IPS-NIHi11 (cell line): ENCODE measurements around the gene TMEM63B.
"Not testable (repeated sequence)": the region's sequence is repeated elsewhere in the genome, so short reads cannot be mapped to it uniquely, and the experiment has no call there.

Experiments used
- DNase-seq: peaks from one replicate; pipeline ENCODE4 v3.0.0; 2012; ENCODE audit warnings: mixed read lengths, low spot score

TMEM63B gene

GRCh38 chr6:44094403-44095242 is 32.7 kb upstream of the TMEM63B start:
- no peak for DNase-seq

GRCh38 chr6:44095243-44095623 is 32.1 kb upstream of the TMEM63B start:
- not testable (repeated sequence) for DNase-seq

GRCh38 chr6:44096612-44097011 is 30.7 kb upstream of the TMEM63B start:
- DNase-seq: peak; percentile 84

DNA sequence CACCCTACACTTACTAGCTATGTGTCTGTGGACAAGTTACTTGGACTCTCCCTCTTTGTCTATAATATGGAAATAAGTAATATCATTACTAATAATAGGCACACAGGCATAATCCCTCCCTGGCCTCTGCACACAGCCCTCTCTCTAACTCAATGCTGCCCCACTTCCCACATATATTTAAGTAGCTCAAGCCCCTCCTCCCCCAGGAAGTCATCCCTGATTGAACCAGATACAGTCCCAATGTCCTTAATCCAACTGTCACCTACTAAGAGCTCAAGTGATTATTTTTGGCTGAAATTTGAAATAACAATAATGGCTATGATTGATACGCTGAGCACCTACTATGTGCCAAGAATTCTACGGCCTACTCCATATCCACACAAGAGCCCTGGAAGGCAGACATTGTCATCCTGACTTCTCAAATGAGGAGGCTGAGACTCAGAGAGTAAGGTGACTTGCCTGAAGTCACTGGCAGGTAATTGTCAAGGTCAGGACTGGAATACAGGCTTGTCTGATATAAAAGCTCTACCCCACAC is 29.5 kb upstream of the TMEM63B start:
- no peak for DNase-seq

GRCh38 chr6:44099192-44099591 is 28.2 kb upstream of the TMEM63B start:
- DNase-seq: no peak

DNA sequence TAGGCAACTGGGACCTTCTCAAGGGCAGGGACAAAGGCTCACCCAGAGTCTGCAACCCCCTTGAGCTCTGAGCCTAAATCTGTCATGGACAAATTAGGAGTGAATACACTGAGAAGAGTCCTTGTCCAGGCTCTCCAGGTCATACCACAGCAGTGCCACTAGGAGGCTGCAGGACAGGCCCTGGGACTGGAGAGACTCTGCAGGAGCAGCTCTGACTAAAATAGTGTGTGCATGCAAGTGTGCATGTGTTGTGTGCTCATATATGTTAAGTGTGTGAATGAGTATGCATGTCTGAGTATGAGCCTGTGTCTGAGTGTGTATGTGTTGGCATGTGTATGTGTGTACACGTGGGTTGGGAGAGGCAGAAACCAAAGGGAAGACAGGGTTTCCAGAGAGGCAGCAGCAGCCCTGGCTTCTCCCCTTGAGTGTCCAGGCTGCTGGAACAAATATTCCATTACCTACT is 27.2 kb upstream of the TMEM63B start:
- peak; percentile 59 for DNase-seq

- DNase-seq: no peak
Observed at GRCh38 chr6:44101832-44102231, 25.5 kb upstream of the TMEM63B start.

DNA sequence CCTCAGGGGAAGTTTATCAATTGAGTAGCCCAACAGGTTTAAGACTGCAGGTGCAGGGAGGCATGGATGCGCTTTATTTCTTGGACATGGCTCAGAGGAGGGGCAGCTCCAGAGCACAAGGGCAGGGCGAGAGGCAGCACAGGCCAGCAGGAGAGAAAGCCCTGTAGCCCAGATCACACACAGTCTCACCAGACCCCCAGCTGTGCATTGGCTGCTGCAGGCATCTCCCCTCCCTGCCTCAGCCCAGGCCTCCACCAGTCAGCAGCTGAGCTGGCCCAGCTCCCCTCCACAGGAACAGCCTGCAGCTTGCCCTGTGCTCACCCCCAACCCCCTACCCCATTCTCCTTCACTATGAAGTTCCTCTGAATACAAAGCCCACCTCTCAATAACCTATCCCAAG is 24.8 kb upstream of the TMEM63B start:
- peak; percentile 69 for DNase-seq

- DNase-seq: no peak
Observed at GRCh38 chr6:44104481-44105021, 22.8 kb upstream of the TMEM63B start.

DNA sequence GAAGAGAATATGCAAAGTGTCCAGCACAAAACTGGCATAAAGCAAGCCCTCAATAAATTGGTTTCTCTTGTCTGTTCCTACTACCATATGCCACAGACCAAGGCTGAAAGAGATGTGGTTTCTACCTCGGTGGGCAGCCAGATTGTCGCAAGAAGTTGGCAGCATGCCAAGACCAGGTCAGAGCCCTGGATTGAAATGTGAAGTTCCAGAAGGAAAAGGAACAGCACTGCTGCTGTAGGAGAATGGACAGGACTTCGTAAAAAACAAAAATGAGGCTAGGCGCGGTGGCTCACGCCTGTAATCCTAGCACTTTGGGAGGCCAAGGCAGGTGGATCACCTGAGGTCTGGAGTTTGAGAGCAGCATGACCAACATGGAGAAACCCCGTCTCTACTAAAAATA is 22.2 kb upstream of the TMEM63B start:
- DNase-seq: no peak

DNA sequence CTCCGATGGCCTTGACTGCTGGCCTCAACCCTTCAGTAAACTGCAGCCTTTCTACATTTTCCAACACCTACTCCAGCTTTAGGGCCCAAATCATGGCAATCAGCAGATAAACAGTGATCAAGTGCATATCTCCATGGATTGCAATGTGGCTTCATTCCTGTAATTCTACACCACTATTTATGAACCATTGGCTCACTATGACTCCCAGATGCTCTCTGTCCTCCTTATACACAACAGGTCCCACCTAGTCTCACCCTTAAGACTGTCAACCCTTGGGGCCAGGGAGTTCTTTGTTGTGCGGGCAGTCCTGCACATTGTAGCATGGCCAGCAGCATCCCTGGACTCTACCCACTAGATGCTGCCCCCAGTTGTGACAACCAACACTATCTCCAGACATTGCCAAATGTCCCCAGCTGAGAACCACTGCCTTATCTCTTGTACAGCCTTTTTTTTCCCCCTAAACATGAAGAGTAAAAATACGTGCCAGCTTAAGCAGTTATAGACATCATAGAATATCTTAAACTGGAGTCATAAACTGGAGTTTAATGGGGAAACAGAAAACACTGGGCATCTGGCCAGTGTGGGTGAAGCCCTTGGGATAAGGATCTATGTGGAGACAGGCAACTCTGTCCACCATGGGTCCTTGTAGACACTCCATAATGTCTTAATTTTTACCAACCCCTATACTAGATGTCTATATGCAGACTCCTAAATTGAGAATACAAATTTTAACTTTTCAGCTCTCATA is 21.2 kb upstream of the TMEM63B start:
- no peak for DNase-seq

DNA sequence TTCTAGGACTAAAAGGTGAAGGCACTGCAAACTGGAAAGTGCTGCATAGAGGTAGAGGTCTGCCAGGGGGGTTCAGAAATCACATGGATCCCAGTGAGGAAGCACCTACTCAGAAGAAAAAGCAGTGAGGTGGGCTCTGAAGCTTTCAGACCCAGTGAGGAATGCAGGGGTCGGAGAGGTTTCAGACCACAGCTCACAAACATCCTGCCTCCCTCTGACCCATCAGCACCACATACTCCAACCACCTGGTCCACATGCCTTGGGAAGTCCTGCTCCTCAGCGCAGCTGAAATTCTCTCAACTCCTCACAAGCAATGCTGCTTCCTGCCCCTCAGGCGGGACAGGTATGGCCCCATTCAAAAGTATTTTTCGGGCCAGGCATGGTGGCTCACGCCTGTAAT is 20.3 kb upstream of the TMEM63B start:
- DNase-seq: no peak

GRCh38 chr6:44108471-44108870 is 18.9 kb upstream of the TMEM63B start:
- DNase-seq: no peak

DNA sequence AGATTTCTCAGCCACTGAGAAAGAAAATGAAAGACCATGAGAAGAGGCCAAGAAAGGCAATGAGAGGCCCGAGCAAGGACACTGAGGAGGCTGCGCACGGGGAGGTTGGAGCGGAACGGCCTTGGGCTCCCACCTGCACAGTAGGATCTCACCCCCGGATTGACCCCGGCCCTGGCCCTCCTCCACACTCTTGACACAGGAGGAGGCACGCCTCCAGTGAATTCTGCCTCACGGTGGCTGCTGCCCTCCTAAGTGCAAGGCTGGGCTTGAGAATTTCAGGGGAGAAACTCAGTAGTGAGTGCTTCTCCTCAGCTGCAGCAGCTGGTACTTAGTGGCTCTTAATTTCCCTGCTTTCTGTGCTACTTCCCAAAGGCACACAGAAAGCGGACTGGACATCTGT is 18.1 kb upstream of the TMEM63B start:
- no peak for DNase-seq

GRCh38 chr6:44110005-44110676 is 17.2 kb upstream of the TMEM63B start:
- no peak for DNase-seq

DNA sequence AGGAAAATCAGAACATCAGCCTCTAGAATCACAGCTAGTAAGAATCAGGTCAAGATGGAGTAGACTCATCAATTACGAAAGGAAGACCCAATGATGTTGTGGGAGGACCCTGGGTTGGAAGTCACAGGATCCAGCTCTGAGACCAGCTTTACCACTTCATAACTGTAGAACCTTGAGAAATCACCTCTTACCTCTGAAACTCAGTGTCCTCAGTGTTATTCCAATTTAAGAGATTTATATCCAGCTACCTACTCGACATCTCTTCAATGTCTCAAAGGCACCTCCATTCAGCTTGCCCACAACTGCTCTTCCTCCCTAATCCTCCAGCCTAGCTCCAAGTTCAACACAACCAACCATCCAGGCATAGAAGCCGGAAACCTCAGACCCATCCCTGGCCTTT is 16.4 kb upstream of the TMEM63B start:
- DNase-seq: no peak

DNA sequence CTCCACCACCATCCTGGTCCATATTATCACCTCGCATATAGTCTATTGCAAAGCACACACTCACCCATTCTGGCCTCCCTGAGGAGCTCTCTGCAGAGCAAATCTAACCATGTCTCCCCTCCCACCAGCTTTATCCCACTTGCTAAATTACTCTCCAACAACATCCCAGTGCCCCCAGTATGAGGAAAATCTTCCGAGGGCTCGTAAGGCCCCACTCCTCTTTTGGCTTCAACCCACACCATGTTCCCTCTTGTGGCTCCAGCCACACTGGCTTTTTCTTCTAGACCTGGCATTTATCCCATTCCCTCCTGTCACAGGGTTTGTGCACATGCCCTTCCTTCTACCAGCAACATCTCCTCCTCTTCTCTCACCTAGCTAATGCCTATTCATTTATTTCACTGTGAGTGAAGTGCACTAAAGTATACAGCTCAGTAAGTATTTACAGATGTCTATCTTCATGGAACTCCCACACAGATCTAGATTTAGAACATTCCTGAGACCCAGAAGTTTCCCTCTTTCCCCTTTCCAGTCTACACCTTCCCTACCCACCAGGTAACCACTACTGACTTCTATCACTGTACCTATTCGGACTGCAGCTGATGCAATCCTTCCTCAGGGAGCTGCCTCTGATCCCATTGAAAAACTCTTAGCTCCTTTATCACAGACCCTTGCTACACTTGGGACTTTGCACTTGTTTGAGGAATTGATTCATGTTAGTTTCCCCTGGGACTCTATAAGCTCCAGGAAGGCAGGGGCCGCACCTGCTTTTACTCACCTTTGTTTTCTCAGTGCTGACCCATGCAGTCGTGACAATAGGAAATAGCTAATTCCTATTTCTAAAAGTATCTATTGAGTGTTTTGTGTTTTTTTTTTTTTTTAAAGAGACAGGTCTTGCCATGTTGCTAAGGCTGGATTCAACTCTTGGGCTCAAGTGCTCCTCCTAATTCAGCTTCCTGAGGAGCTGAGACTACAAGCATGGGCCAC is 15.6 kb upstream of the TMEM63B start:
- DNase-seq: no peak

DNA sequence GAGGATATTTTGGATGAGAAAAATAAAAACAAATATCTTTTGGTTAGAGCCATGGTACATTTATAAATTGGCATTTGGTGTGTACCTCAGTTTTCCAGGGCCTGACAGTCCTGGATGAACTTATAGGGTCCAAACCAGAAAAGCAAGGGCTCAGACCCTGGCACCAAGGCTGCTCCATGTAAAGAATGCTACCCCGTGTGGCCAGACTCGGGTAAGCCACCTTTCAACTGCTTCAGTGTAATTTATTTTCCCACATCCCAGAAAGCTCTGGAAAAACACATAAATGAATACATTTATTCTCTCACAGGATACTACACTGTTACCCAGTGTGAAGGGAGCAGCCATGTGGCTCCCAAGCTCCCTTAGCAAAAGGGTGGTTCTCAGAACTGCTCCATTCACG is 13.9 kb upstream of the TMEM63B start:
- DNase-seq: peak; percentile 42

DNA sequence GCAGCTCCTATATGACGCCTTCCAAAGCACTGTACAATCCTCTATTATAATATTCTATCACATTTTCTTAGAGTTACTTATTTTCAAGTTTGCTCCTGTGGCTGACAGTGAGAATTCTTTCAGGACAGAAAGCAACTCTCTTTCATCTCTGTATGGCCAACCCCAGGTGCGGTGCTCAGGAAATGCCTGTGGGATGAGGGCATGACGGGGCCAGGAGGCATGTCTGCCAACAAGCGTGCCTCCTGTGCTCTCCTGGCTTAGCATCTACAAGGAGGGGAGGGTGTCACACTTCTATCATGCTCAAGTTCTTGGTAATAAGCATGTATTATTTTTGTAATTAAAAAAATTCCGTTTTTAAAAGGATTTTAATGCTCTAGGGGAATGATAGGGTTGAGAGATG is 11.5 kb upstream of the TMEM63B start:
- no peak for DNase-seq

- no peak for DNase-seq
Observed at GRCh38 chr6:44116641-44117382, 10.5 kb upstream of the TMEM63B start.
